Rectal smooth muscle tissue (tissue), 1 donor: ENCODE data around the gene SPINT1.
A peak's percentile ranks its signal among the peaks of the same experiment; 100 is the strongest.

Experiments
- H3K27ac ChIP-seq: one replicate; pipeline ENCODE4 v1.7.0; 2013; ENCODE audit warnings: low read depth, low read length, inconsistent platforms
- H3K27me3 ChIP-seq: one replicate; pipeline ENCODE4 v1.7.0; 2013; ENCODE audit warnings: low read length; ENCODE audit not compliant: control insufficient read depth, insufficient read depth
- H3K36me3 ChIP-seq: one replicate; pipeline ENCODE4 v1.7.0; 2013; ENCODE audit warnings: low read length; ENCODE audit not compliant: control insufficient read depth, insufficient read depth
- H3K4me1 ChIP-seq: one replicate; pipeline ENCODE4 v1.7.0; 2013; ENCODE audit warnings: low read length; ENCODE audit not compliant: control insufficient read depth, insufficient read depth
- H3K4me3 ChIP-seq: one replicate; pipeline ENCODE4 v1.7.0; 2013; ENCODE audit warnings: low read length
- H3K9ac ChIP-seq: one replicate; pipeline ENCODE4 v1.7.0; 2013; ENCODE audit warnings: low read length

SPINT1 gene

GRCh38 chr15:40906091-40906990 is 62.5 kb downstream of the SPINT1 start:
- H3K4me1 ChIP-seq = peaks cover 10% of the 10 kb centered on the region
- H3K4me3 ChIP-seq = peak overlapping the region; percentile 78
- H3K9ac ChIP-seq = peak overlapping the region; percentile 93
- no peaks in the 10 kb centered on the region for H3K27me3 ChIP-seq
- peak overlapping the region; percentile 84 for H3K27ac ChIP-seq
- peaks cover 13% of the 10 kb centered on the region for H3K36me3 ChIP-seq

DNA sequence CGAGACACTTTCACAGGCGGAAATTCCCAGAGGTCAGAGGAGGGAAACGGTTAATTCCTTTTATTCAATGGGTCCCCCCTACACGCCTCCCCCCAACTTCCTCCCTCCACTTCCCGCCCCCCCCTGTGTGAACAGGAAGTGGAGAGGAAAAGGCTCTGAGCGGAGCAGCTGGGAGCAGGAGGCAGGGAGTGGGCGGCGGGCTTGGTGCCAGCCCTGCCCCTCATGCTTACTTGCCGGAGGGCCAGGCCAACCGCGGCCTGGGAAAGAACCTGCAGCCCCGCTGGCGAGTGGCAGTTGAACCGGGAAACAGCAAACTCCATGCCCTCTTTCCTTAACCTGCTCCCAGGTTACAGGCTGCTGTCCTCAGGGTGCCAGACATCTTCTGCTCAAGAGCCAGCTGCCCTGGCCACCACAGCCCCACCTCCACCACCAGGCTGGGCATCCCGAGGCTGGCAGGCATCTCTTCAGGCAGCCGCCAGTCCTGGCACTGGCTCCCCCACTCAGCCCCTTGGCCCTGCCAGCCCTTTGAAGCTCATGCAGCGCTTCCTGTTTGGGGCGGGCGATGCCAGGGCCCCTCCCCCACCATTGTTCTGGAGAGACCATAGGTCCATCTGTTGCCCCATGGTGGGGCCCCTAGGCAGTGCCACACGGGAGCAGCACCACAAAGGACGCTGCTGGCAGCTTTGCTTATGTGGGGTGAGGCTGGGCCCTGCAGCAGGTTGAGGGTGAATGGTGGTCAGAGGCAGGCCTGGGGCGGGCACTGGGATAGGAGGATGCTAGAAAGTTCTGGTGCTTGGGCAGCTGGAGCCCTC is 63.3 kb downstream of the SPINT1 start:
- Histone ChIP-seq H3K36me3 (peaks cover 13% of the 10 kb centered on the region), H3K4me1 (peaks cover 10% of the 10 kb centered on the region), H3K27ac (peak overlapping the region; percentile 84), H3K27me3 (no peaks in the 10 kb centered on the region), H3K4me3 (peak overlapping the region; percentile 78), H3K9ac (peak overlapping the region; percentile 93)
